Body of pancreas (tissue), 4 donors: ENCODE results near the gene BCL2. TPM values are rescaled to one million over a fixed set of nuclear protein-coding genes. Genes with fewer than 3 reads are reported as not detected.

Experiments
- ATAC-seq: fragments of 150-250 bp; one replicate; pipeline ENCODE4 v1.9.1; 2016
- DNase-seq, 4 donors: peaks; one replicate each; pipeline ENCODE4 v3.0.0-alpha.2; 2019
- H3K27ac ChIP-seq, 4 donors: fragments of 200-600 bp; sonication (generic); 1 replicate in 3 of 4; 2 replicates in 1 of 4; pipeline versions ENCODE4 v1.5.1 to v1.6.1; 2016 to 2019; ENCODE audit warnings: mild to moderate bottlenecking in 1 of 4, mixed read lengths in 1 of 4, moderate library complexity in 1 of 4
- H3K27me3 ChIP-seq, 2 donors: fragments of 200-600 bp; sonication (generic); one replicate each; pipeline ENCODE4 v1.6.0; 2016; ENCODE audit warnings: mild to moderate bottlenecking in 1 of 2
- H3K36me3 ChIP-seq, 2 donors: fragments of 200-600 bp; sonication (generic); replicated peaks in 1 of 2; 2 replicates each; pipeline ENCODE4 v1.5.1; 2016; ENCODE audit warnings: low read depth in 2 of 2; ENCODE audit not compliant: insufficient read depth in 1 of 2
- H3K4me1 ChIP-seq: fragments of 200-600 bp; sonication (generic); one replicate; pipeline ENCODE4 v1.6.0; 2016
- H3K4me3 ChIP-seq, 2 donors: fragments of 200-600 bp; sonication (generic); 1 replicate in 1 of 2; 2 replicates in 1 of 2; pipeline ENCODE4 v1.5.1; 2016 to 2019
- H3K9me3 ChIP-seq, 3 donors: fragments of 200-600 bp; sonication (generic); 1 replicate in 2 of 3; 2 replicates in 1 of 3; pipeline ENCODE4 v1.5.1; 2016
- POLR2A ChIP-seq, 3 donors: fragments of 450-650 bp; IDR thresholded peaks; one replicate each; pipeline ENCODE4 v1.6.1; 2016; ENCODE audit warnings: antibody characterized with exemption in 3 of 3, mild to moderate bottlenecking in 2 of 3
- WGBS, 2 donors: methylation state at CpG; one replicate each; pipeline ENCODE4 v1.1.5; 2017; 5-methylcytosine and 5-hydroxymethylcytosine counted together
- intact Hi-C: fragments of 100-400 bp; cut with DNase I; formaldehyde crosslinking; loops from one replicate; pipeline ENCODE4 v1.15.1; 2023
- total RNA-seq, 2 donors: library from RNA; depleted of rRNA; stranded (reverse); fragments of >200 nt; gene quantifications; one replicate each; pipeline ENCODE4 v1.1.0, GENCODE V29; 2016
- TF ChIP-seq, protein P1 (sequence below), 7 experiments: fragments of 450-650 bp in 4 of 7; fragments of 200-600 bp in 3 of 7; sonication (generic) in 3 of 7; IDR thresholded peaks; one replicate each; pipeline ENCODE4 v1.5.1; 2016 to 2019; ENCODE audit warnings: antibody characterized with exemption in 7 of 7

BCL2 gene
- total RNA-seq, 2 donors from 2014 or later: 10.1 to 18.5 TPM

DNA sequence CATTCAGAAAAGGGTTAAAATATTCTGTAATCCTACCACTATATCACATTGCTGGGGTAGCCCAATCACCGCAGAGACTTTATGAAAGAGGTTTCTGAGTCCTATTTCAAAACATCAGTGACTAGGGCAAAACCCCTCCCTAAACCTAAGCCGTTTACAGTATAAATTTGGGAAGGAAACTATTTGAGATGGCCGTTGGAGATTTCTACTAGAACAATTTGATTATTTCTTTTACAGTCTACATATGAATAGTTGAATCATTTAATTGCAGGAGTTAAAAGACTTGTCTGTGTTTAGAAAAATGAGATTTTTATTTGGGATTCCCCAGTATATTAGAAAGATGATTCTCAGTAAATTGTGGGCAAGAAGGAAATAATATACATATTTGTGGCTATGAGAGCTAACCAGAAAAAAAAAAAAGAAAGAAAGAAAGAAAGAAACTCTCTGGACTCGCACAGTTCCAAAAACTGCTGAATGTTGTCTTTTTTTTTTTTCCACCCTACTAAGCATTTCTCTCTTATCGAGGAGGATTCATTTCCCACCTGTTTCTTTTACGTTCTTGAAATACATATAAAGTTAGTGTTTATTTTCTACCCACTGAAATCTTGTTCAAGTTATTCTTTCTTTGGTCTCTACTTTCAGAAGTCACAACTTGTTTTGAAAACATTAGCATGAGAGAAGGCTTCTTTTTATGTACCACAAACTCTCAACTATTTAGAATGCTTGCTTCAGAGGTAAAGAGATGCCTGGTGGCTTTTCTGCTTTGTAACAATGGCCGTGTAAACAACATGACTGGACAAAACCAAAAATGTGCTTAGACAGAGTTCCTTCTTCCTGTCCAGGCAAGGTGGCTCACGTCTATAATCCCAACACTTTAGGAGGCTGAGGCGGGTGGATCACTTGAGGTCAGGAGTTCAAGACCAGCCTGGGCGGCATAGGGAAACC is 65.9 kb downstream of the BCL2 start:
- no peak for TF ChIP-seq POLR2A (IDR thresholded peaks at IDR 0.05)
- TF ChIP-seq, protein P1, sequence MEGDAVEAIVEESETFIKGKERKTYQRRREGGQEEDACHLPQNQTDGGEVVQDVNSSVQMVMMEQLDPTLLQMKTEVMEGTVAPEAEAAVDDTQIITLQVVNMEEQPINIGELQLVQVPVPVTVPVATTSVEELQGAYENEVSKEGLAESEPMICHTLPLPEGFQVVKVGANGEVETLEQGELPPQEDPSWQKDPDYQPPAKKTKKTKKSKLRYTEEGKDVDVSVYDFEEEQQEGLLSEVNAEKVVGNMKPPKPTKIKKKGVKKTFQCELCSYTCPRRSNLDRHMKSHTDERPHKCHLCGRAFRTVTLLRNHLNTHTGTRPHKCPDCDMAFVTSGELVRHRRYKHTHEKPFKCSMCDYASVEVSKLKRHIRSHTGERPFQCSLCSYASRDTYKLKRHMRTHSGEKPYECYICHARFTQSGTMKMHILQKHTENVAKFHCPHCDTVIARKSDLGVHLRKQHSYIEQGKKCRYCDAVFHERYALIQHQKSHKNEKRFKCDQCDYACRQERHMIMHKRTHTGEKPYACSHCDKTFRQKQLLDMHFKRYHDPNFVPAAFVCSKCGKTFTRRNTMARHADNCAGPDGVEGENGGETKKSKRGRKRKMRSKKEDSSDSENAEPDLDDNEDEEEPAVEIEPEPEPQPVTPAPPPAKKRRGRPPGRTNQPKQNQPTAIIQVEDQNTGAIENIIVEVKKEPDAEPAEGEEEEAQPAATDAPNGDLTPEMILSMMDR (IDR thresholded peaks at IDR 0.05): no peak
- ATAC-seq (no peak), DNase-seq (no peak)
- intact Hi-C loops: no loop called here
- H3K4me3 ChIP-seq: no peak overlapping the region
- H3K9me3 ChIP-seq: no peaks in the 10 kb centered on the region
- H3K27ac ChIP-seq: no peak overlapping the region
- no peaks in the 10 kb centered on the region for H3K36me3 ChIP-seq
- H3K4me1 ChIP-seq: no peaks in the 10 kb centered on the region
- H3K27me3 ChIP-seq: no peaks in the 10 kb centered on the region
- WGBS, 2 donors: 52 to 64% methylated on average over 10 of the region's 10 CpGs

DNA sequence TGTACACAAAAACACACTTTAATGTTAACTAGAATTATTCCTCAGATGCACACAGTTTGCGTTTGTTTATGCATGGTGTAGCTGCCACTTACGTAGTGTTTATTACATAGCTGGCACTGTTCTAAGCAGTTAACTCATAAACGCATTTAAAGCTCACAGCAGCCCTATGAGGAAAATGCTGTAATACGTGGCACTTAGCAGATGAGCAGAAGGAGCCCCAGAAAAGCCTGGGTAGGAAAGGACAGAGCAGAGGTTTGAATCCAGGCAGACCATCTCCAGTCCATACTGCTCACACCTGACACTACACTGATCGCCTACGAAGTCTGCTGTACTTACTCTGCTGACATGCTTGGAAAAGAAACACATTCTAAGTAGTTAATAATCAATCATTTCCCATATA is 66.6 kb downstream of the BCL2 start:
- 48 to 60% methylated on average over 6 of the region's 6 CpGs for WGBS, 2 donors
- TF ChIP-seq, protein P1 (IDR thresholded peaks at IDR 0.05): no peak
- no peak for TF ChIP-seq POLR2A (IDR thresholded peaks at IDR 0.05)
- H3K27me3 ChIP-seq: no peaks in the 10 kb centered on the region
- intact Hi-C loops: no loop called here
- DNase-seq: no peak
- H3K9me3 ChIP-seq: no peaks in the 10 kb centered on the region
- H3K27ac ChIP-seq: no peak overlapping the region
- no peaks in the 10 kb centered on the region for H3K4me1 ChIP-seq
- no peaks in the 10 kb centered on the region for H3K36me3 ChIP-seq
- no peak for ATAC-seq
- no peak overlapping the region for H3K4me3 ChIP-seq

DNA sequence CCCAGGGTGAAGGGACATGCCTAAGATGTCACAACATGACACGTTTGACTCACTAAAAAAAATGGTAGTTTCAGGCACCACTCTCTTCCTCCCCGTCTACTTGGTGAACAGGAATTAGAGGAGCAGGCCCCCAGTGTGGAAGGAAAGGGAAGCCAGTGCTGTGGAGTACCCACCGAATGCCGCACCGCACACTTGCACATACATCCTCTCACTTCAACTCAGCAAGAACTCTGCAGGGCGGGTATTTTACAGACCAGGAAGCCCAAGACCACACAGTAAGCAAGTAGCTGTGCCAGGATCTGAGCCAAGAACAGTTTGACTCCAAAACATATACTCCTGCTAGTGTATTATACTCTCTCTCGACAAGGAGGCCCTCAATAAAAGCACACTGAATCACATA is 69.8 kb downstream of the BCL2 start:
- Histone ChIP-seq H3K36me3 (no peaks in the 10 kb centered on the region), H3K9me3 (no peaks in the 10 kb centered on the region), H3K27me3 (no peaks in the 10 kb centered on the region), H3K4me3 (no peak overlapping the region), H3K4me1 (no peaks in the 10 kb centered on the region), H3K27ac (no peak overlapping the region)
- 57 to 68% methylated on average over 7 of the region's 7 CpGs for WGBS, 2 donors
- ATAC-seq (no peak), DNase-seq (peak in 1 of 4 donors; percentile 46)
- TF ChIP-seq, protein P1 (IDR thresholded peaks at IDR 0.05): no peak
- TF ChIP-seq POLR2A (IDR thresholded peaks at IDR 0.05): no peak
- intact Hi-C loops: no loop called here

DNA sequence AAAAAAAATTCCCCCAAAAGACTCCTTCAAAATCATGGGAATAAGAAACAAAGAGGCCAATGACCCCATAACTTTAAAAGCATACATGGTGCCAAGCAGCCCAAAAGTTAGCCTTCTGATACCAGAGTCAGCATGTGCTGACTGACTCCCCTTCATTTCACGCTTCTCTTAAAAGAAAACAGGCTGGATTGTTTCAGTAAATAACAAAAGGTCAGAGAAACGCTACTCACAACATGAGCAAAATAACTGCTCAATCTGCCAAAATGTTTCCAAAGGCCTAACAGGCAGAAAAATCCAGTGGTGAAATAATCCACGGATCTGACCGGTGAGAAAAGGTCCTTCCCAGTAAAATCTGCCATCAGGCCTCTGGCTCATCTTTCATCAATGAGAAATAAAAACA is 71.6 kb downstream of the BCL2 start:
- TF ChIP-seq, protein P1 (IDR thresholded peaks at IDR 0.05): no peak
- TF ChIP-seq POLR2A (IDR thresholded peaks at IDR 0.05): no peak
- no peaks in the 10 kb centered on the region for H3K9me3 ChIP-seq
- ATAC-seq (no peak), DNase-seq (no peak)
- H3K4me1 ChIP-seq: no peaks in the 10 kb centered on the region
- no peak overlapping the region for H3K4me3 ChIP-seq
- H3K27ac ChIP-seq: no peak overlapping the region
- no peaks in the 10 kb centered on the region for H3K27me3 ChIP-seq
- 70 to 76% methylated on average over 4 of the region's 4 CpGs for WGBS, 2 donors
- intact Hi-C loops: no loop called here
- no peaks in the 10 kb centered on the region for H3K36me3 ChIP-seq

DNA sequence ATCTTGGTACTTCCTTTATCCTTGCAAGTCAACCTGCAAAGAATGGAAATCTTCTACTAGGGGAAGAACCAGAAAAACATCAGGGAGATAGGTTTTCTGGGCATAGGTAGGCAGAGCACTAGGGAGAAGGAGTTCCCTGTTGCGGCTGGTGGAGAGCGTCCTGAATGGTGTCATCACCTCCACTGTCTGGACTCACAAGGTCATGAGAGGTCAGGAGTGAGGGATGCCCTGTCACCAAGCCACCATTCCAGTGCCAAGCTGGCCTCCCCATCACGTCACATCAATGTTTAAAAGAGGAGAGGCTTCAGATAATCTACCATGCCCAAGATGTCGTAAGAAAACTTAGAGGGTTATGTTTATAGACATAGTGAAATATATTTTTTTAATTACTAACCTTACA is 72.1 kb downstream of the BCL2 start:
- Histone ChIP-seq H3K4me3 (no peak overlapping the region), H3K27me3 (no peaks in the 10 kb centered on the region), H3K9me3 (no peaks in the 10 kb centered on the region), H3K27ac (no peak overlapping the region), H3K36me3 (no peaks in the 10 kb centered on the region), H3K4me1 (no peaks in the 10 kb centered on the region)
- TF ChIP-seq, protein P1 (IDR thresholded peaks at IDR 0.05): no peak
- TF ChIP-seq POLR2A (IDR thresholded peaks at IDR 0.05): no peak
- DNase-seq: no peak
- ATAC-seq: no peak
- intact Hi-C loops: no loop called here
- 76 to 88% methylated on average over 4 of the region's 4 CpGs for WGBS, 2 donors
